OCI-LY3 (cell line): ENCODE results near the gene ZFP69B.

ENCODE experiments used
- CTCF ChIP-seq: fragments of 200-600, 300-600 bp; sonication (generic); IDR thresholded peaks from 2 replicates; pipeline ENCODE4 v1.5.1; 2014; ENCODE audit warnings: antibody characterized with exemption, low read length, low read depth
- EZH2phosphoT487 ChIP-seq: fragments of 200-600 bp; shearing (Covaris generic); IDR thresholded peaks from 2 replicates; pipeline ENCODE4 v1.6.1; 2018; ENCODE audit warnings: antibody characterized with exemption, mixed run types, low read depth

GRCh38 chr1:40405812-40406211 lies 44.5 kb upstream of the ZFP69B start:
- TF ChIP-seq CTCF (no peak), EZH2phosphoT487 (no peak)
